Type B pancreatic cell (in vitro differentiated cells): ENCODE data around the gene PPP1R8. TPM values are rescaled to one million over a fixed set of nuclear protein-coding genes. Genes with fewer than 3 reads are reported as not detected.
"Not testable (repeated sequence)": the region's sequence is repeated elsewhere in the genome, so short reads cannot be mapped to it uniquely, and the experiment has no call there.

Source experiments
- DNase-seq: peaks from one replicate; pipeline ENCODE4 v3.0.0; 2021; ENCODE audit warnings: mixed read lengths; ENCODE audit not compliant: unreplicated experiment; ENCODE audit errors: extremely low spot score
- H3K27ac Mint-ChIP-seq: 2 replicates; pipeline ENCODE4 v1.8.0; 2021; ENCODE audit warnings: mild to moderate bottlenecking, mixed read lengths
- H3K27me3 Mint-ChIP-seq: 2 replicates; pipeline ENCODE4 v1.8.0; 2021; ENCODE audit warnings: mixed read lengths
- H3K36me3 Mint-ChIP-seq: 2 replicates; pipeline ENCODE4 v1.8.0; 2021; ENCODE audit warnings: mixed read lengths
- H3K4me1 Mint-ChIP-seq: one replicate; pipeline ENCODE4 v1.8.0; 2021; ENCODE audit warnings: mixed read lengths; ENCODE audit not compliant: unreplicated experiment
- H3K4me3 Mint-ChIP-seq: 2 replicates; pipeline ENCODE4 v1.8.0; 2021; ENCODE audit warnings: mild to moderate bottlenecking, mixed read lengths
- H3K9me3 Mint-ChIP-seq: 2 replicates; pipeline ENCODE4 v1.8.0; 2021; ENCODE audit warnings: mixed read lengths
- total RNA-seq: library from RNA; stranded (reverse); gene quantifications from 2 replicates; pipeline ENCODE4 v1.2.1, GENCODE V29; 2021; ENCODE audit warnings: low replicate concordance
- TF ChIP-seq, protein P1 (sequence below): fragments of 200-600 bp; sonication (generic); conservative IDR thresholded peaks from 2 replicates; pipeline ENCODE4 v1.5.0; 2021; ENCODE audit warnings: antibody characterized with exemption, mild to moderate bottlenecking

The PPP1R8 gene
- total RNA-seq, 1 donor from 2014 or later, result 54.9 TPM

DNA sequence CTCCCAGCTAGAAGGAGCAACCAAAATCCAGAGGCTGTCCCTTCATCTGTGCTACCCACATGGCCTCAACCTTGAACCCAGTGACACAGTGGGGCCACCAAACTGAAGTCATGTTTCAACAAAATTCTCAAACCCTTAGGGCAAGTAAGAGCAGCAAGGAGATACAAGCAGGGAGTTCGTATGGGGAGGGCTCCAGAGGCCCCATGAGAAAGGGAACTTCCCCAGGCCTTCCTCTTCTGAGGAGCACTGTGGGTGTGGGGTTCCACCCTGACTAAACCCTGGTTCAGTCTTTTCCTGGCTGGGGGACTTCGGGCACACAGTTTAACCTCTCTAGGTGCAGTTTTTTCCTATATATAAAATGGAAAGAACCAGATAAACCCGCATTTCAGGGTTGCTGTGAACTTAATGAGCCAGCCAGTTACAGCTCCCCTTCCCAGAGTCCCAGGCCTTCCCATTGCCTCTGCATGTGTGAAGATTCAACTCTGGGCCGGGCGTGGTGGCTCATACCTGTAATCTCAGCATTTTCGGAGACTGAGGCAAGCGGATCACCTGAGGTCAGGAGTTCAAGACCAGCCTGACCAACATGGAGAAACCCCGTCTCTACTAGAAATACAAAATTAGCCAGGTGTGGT lies 33.8 kb downstream of the PPP1R8 start:
- Mint-ChIP-seq H3K4me3 (no peak overlapping the region), H3K27me3 (no peaks in the 10 kb centered on the region), H3K4me1 (peaks cover 15% of the 10 kb centered on the region), H3K27ac (peak overlapping the region; percentile 80), H3K9me3 (no peaks in the 10 kb centered on the region), H3K36me3 (no peaks in the 10 kb centered on the region)
- no peak for DNase-seq
- TF ChIP-seq, protein P1, sequence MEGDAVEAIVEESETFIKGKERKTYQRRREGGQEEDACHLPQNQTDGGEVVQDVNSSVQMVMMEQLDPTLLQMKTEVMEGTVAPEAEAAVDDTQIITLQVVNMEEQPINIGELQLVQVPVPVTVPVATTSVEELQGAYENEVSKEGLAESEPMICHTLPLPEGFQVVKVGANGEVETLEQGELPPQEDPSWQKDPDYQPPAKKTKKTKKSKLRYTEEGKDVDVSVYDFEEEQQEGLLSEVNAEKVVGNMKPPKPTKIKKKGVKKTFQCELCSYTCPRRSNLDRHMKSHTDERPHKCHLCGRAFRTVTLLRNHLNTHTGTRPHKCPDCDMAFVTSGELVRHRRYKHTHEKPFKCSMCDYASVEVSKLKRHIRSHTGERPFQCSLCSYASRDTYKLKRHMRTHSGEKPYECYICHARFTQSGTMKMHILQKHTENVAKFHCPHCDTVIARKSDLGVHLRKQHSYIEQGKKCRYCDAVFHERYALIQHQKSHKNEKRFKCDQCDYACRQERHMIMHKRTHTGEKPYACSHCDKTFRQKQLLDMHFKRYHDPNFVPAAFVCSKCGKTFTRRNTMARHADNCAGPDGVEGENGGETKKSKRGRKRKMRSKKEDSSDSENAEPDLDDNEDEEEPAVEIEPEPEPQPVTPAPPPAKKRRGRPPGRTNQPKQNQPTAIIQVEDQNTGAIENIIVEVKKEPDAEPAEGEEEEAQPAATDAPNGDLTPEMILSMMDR, result no peak

DNA sequence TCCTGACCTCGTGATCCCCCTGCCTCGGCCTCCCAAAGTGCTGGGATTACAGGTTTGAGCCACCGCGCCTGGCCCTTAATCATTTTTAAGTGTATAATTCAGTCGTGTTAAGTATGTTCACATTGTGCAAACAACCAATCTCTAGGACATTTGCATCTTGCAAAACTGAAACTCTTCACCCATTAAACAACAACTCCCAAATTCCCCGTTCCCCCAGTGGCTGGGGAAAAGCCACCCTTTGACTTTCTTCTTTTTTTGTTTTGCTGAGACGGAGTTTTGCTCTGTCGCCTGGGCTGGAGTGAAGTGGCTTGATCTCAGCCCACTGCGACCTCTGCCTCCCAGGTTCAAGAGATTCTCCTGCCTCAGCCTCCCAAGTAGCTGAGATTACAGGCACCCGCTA lies 35.2 kb downstream of the PPP1R8 start:
- H3K9me3 Mint-ChIP-seq, result no peaks in the 10 kb centered on the region
- TF ChIP-seq, protein P1, result no peak

DNA sequence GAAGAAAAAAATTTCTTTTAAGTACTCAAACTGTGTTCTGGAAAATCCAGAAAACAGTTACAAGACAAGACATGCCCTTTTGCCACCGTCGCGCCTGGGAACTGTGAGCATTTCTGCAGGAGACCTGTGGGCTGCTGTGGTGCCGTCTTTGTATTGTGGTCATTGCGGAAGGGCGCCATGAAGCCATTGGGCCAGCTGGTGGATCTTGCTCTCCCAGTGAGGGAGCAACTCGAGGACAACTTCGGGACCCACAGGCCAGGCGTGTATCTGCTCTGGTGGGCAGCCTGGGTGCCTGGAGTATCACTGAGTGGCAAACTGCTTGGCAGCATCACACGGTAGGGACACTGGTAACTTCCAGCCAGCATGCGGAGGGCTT lies 38.0 kb downstream of the PPP1R8 start:
- Mint-ChIP-seq H3K36me3 (no peaks in the 10 kb centered on the region), H3K4me1 (peaks cover 14% of the 10 kb centered on the region), H3K27me3 (peaks cover 6% of the 10 kb centered on the region), H3K9me3 (no peaks in the 10 kb centered on the region), H3K27ac (no peak overlapping the region), H3K4me3 (no peak overlapping the region)
- DNase-seq, result no peak
- TF ChIP-seq, protein P1, result no peak

More for the DNA sequence above, 35.2 kb downstream of the PPP1R8 start:
- Mint-ChIP-seq H3K27ac (no peak overlapping the region), H3K4me1 (peaks cover 15% of the 10 kb centered on the region), H3K27me3 (no peaks in the 10 kb centered on the region), H3K4me3 (no peak overlapping the region), H3K36me3 (no peaks in the 10 kb centered on the region)
- DNase-seq, result no peak

DNA sequence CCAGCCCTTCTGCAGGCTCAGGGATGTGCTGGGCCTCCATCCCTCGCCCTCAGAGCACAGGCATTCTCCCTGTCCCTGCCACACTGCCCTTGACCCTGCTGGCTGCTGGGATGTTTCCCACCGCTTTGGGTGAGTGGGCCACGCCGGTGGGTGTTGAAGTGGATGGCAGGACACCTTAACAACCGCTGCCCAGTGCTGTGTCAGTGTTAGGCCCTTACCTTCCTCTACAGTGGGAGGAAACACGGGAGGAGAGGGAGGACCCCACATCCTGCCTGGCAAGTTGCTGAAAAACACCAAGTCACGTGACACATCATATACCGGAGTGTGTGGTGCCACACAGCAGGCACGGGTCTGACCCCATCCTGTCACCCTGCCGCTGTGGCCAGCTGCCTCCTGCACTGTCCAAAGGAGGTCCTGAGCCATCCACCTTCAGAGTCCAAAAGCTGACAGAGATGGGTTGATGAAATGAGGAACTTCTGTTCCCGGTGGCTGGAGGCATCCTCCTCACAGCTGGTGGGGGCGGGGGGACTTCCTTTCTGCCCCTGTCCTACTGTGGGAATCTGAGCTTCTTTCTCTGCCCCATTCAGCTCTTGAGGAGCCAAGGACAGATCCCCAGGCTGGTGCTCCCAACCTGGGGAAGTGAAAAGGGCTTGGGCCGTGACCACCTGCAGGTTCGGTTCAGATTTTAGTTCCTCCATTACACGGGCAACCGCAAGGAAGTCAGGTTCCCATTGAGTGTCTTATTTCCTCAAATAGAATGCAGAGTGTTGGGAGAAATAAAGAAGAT lies 38.5 kb downstream of the PPP1R8 start:
- Mint-ChIP-seq H3K27ac (no peak overlapping the region), H3K4me1 (peaks cover 12% of the 10 kb centered on the region), H3K4me3 (no peak overlapping the region), H3K9me3 (no peaks in the 10 kb centered on the region), H3K27me3 (peaks cover 6% of the 10 kb centered on the region), H3K36me3 (no peaks in the 10 kb centered on the region)
- no peak for DNase-seq
- TF ChIP-seq, protein P1, result no peak

DNA sequence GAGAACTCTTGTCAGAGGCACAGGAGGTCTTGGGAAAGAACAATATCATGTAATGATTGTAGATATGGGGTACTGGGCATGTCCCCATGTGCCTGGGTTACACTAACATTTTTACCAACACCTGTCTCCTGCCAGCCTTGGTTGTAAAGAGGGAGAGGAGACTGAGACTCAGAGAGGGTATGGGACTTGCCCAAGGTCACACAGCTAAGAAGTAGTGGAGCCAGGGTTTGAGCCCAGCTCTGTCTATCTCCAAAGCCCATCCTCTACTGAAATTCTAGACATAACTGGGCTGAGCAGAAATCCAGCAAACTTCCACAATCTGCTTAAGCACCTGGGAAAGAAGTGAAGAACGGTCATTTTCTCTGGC lies 39.1 kb downstream of the PPP1R8 start:
- Mint-ChIP-seq H3K9me3 (no peaks in the 10 kb centered on the region), H3K27me3 (peaks cover 6% of the 10 kb centered on the region), H3K36me3 (no peaks in the 10 kb centered on the region), H3K4me1 (peaks cover 11% of the 10 kb centered on the region), H3K27ac (no peak overlapping the region), H3K4me3 (no peak overlapping the region)
- TF ChIP-seq, protein P1, result no peak
- no peak for DNase-seq

DNA sequence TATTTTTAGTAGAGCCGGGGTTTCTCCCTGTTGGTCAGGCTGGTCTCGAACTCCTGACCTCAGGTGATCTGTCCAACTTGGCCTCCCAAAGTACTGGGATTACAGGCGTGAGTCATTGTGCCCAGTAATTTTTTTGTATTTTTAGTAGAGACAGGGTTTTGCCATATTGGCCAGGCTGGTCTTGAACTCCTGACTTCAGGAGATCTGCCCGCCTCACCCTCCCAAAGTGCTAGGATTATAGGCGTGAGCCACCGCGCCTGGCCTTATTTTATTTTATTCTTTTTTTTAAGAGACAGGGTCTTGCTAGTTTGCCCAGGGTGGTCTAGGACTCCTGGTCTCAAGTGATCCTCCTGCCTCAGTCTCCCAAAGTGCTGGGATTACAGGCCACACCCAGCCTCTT lies 40.5 kb downstream of the PPP1R8 start:
- H3K36me3 Mint-ChIP-seq, DNase-seq, H3K27me3 Mint-ChIP-seq, H3K9me3 Mint-ChIP-seq, H3K27ac Mint-ChIP-seq, H3K4me3 Mint-ChIP-seq: not testable (repeated sequence)
- H3K4me1 Mint-ChIP-seq, result peaks cover 11% of the 10 kb centered on the region
